ENCODE data around the gene NPPB. TPM values are rescaled to one million over a fixed set of nuclear protein-coding genes. Genes with fewer than 3 reads are reported as not detected.
A peak's percentile ranks its signal among the peaks of the same experiment; 100 is the strongest.

Gene NPPB
- total and polyA plus RNA-seq, 7 experiments from 2014 or later = not detected

DNA sequence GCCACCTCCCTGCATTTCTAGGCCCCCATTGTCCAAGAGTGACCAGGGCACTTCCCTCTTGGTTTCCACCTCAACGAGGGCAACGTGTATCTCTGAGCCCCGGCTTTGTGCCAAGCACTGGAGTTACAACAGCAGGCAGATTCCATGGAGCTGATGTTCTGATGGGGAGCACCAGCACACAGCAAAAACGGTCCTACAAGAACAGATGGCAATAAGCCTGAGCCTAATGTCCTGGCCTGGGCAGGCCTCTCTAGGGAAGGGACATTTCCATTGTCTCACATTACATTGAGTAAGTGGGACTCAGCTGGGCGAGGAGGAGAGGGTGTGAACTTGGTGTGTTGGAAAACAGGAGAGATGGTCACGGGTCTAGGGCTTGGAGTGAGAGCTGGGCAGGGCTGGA lies 27.2 kb upstream of the NPPB start:
- no peak overlapping the region for H3K27ac Mint-ChIP-seq
- ChIA-PET POLR2A (no interaction called here), CTCF (interaction anchor here (1.0 kb wide), 1 partner anchor 10 kb away, joined by 3 read pairs; no protein-coding TSS in a partner anchor)
- DNase-seq = no peak
- peaks cover 0 to 19% (median 9%) of the 10 kb centered on the region in 5 donors for H3K27me3 Mint-ChIP-seq
- no peaks in the 10 kb centered on the region for H3K36me3 Mint-ChIP-seq
- H3K4me3 Mint-ChIP-seq = no peak overlapping the region
- H3K36me3 ChIP-seq (ENCODE audit: control insufficient read depth in 2 of 3, insufficient read depth in 3 of 3, low read length in 3 of 3) = no peaks in the 10 kb centered on the region
- intact Hi-C loops (cut with micrococcal nuclease) = no loop called here
- peaks cover 0 to 2% (median 0%) of the 10 kb centered on the region in 11 donors for H3K9me3 Mint-ChIP-seq
- peaks cover 0 to 9% (median 0%) of the 10 kb centered on the region in 7 donors for H3K4me1 Mint-ChIP-seq
- no peaks in the 10 kb centered on the region for H3K9me3 ChIP-seq (ENCODE audit: control insufficient read depth in 2 of 3, low read length in 3 of 3)
- no peak for ATAC-seq
- no peak overlapping the region for H3K4me3 ChIP-seq (ENCODE audit: low read length)
- H3K27me3 ChIP-seq (ENCODE audit: control insufficient read depth in 2 of 2, insufficient read depth in 2 of 2, low read length in 2 of 2) = no peaks in the 10 kb centered on the region
- H3K4me1 ChIP-seq (ENCODE audit: control insufficient read depth in 2 of 2, insufficient read depth in 2 of 2, low read length in 2 of 2) = no peaks in the 10 kb centered on the region
- no peak overlapping the region for H3K27ac ChIP-seq (ENCODE audit: low read depth, low read length)

- Histone ChIP-seq H3K27ac (ENCODE audit: low read depth, low read length) (no peak overlapping the region), H3K4me1 (ENCODE audit: control insufficient read depth in 2 of 2, insufficient read depth in 2 of 2, low read length in 2 of 2) (no peaks in the 10 kb centered on the region), H3K27me3 (ENCODE audit: control insufficient read depth in 2 of 2, insufficient read depth in 2 of 2, low read length in 2 of 2) (no peaks in the 10 kb centered on the region), H3K36me3 (ENCODE audit: control insufficient read depth in 2 of 3, insufficient read depth in 3 of 3, low read length in 3 of 3) (no peaks in the 10 kb centered on the region), H3K4me3 (ENCODE audit: low read length) (no peak overlapping the region), H3K9me3 (ENCODE audit: control insufficient read depth in 2 of 3, low read length in 3 of 3) (no peaks in the 10 kb centered on the region)
- ATAC-seq = peak; percentile 36
- H3K9me3 Mint-ChIP-seq = peaks cover 0 to 2% (median 0%) of the 10 kb centered on the region in 11 donors
- ChIA-PET CTCF (no interaction called here), POLR2A (no interaction called here)
- H3K4me3 Mint-ChIP-seq = no peak overlapping the region
- H3K4me1 Mint-ChIP-seq = peaks cover 0 to 9% (median 0%) of the 10 kb centered on the region in 7 donors
- no peak overlapping the region for H3K27ac Mint-ChIP-seq
- intact Hi-C loops (cut with micrococcal nuclease) = no loop called here
- DNase-seq = no peak
- H3K36me3 Mint-ChIP-seq = no peaks in the 10 kb centered on the region
- H3K27me3 Mint-ChIP-seq = peaks cover 0 to 19% (median 10%) of the 10 kb centered on the region in 5 donors
These were observed 24.2 kb upstream of the NPPB start for GRCh38 chr1:11882814-11883538.

GRCh38 chr1:11881749-11882441 lies 23.1 kb upstream of the NPPB start:
- ATAC-seq (no peak), DNase-seq (no peak)
- H3K4me1 ChIP-seq (ENCODE audit: control insufficient read depth in 2 of 2, insufficient read depth in 2 of 2, low read length in 2 of 2) = no peaks in the 10 kb centered on the region
- no peak overlapping the region for H3K4me3 ChIP-seq (ENCODE audit: low read length)
- intact Hi-C loops (cut with micrococcal nuclease) = no loop called here
- no peaks in the 10 kb centered on the region for H3K36me3 Mint-ChIP-seq
- H3K27me3 Mint-ChIP-seq = peaks cover 2 to 22% (median 14%) of the 10 kb centered on the region in 5 donors
- no peaks in the 10 kb centered on the region for H3K36me3 ChIP-seq (ENCODE audit: control insufficient read depth in 2 of 3, insufficient read depth in 3 of 3, low read length in 3 of 3)
- ChIA-PET CTCF (interaction anchor here (0.5 kb wide), 1 partner anchor 52 kb away, joined by 3 read pairs; no protein-coding TSS in a partner anchor), POLR2A (no interaction called here)
- H3K4me1 Mint-ChIP-seq = peaks cover 0 to 9% (median 0%) of the 10 kb centered on the region in 7 donors
- no peaks in the 10 kb centered on the region for H3K9me3 ChIP-seq (ENCODE audit: control insufficient read depth in 2 of 3, low read length in 3 of 3)
- H3K4me3 Mint-ChIP-seq = no peak overlapping the region
- no peak overlapping the region for H3K27ac ChIP-seq (ENCODE audit: low read depth, low read length)
- peak overlapping the region in 1 of 9 donors; percentile 28 for H3K27ac Mint-ChIP-seq
- peaks cover 0 to 2% (median 0%) of the 10 kb centered on the region in 11 donors for H3K9me3 Mint-ChIP-seq
- H3K27me3 ChIP-seq (ENCODE audit: control insufficient read depth in 2 of 2, insufficient read depth in 2 of 2, low read length in 2 of 2) = no peaks in the 10 kb centered on the region

DNA sequence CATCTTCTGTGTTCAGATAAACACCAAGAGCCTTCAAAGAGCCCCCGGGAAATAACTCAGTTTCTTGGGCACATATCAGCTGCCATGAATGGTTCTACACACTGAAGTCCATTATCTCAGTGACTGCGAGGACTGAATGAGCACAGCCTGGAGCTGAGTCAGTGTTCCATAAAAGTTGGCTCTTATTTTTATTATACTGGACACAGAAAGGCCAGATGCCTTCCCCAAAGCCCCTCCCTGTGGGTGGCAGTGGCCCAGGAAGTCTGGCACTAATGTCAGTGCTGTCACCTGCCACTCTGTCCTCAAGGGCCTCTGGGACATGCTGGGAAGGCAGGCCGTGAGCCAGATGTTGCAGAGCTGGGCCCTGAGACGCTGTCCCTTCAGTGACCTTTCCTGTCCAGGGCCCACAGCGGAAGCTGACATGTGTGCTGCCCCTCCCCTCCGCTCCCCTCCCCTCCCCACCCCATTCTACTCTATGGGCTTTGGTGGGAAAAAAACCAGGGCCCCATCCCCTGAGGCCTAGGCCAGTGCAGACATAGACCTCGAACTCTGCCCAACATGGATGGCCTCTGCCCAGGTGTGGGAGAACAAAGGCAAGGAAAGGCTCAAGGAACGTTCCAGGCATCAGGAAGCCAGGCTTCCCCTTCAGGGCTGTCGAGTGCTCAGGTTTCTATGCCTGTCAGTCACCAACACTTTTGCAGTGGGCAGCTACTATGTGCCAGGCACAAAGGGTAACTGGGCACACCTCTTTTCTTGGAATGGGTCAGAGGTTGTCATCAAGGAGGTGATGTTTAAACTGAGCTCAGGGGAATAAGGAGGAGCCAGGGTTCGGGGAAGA lies 22.4 kb upstream of the NPPB start:
- Mint-ChIP-seq H3K9me3 (peaks cover 0 to 2% (median 0%) of the 10 kb centered on the region in 11 donors), H3K27me3 (peaks cover 2 to 26% (median 15%) of the 10 kb centered on the region in 5 donors), H3K4me3 (no peak overlapping the region), H3K4me1 (peaks cover 0 to 5% (median 0%) of the 10 kb centered on the region in 7 donors), H3K27ac (peak overlapping the region in 1 of 9 donors; percentile 28), H3K36me3 (no peaks in the 10 kb centered on the region)
- no peaks in the 10 kb centered on the region for H3K27me3 ChIP-seq (ENCODE audit: control insufficient read depth in 2 of 2, insufficient read depth in 2 of 2, low read length in 2 of 2)
- no peak for ATAC-seq
- no peaks in the 10 kb centered on the region for H3K4me1 ChIP-seq (ENCODE audit: control insufficient read depth in 2 of 2, insufficient read depth in 2 of 2, low read length in 2 of 2)
- DNase-seq = no peak
- H3K36me3 ChIP-seq (ENCODE audit: control insufficient read depth in 2 of 3, insufficient read depth in 3 of 3, low read length in 3 of 3) = no peaks in the 10 kb centered on the region
- ChIA-PET CTCF (interaction anchor here (0.5 kb wide), 1 partner anchor 52 kb away, joined by 3 read pairs; no protein-coding TSS in a partner anchor), POLR2A (no interaction called here)
- H3K27ac ChIP-seq (ENCODE audit: low read depth, low read length) = no peak overlapping the region
- H3K4me3 ChIP-seq (ENCODE audit: low read length) = no peak overlapping the region
- no peaks in the 10 kb centered on the region for H3K9me3 ChIP-seq (ENCODE audit: control insufficient read depth in 2 of 3, low read length in 3 of 3)
- intact Hi-C loops (cut with micrococcal nuclease) = no loop called here

- Histone ChIP-seq H3K27me3 (ENCODE audit: control insufficient read depth in 2 of 2, insufficient read depth in 2 of 2, low read length in 2 of 2) (no peaks in the 10 kb centered on the region), H3K27ac (ENCODE audit: low read depth, low read length) (no peak overlapping the region), H3K36me3 (ENCODE audit: control insufficient read depth in 2 of 3, insufficient read depth in 3 of 3, low read length in 3 of 3) (no peaks in the 10 kb centered on the region), H3K4me1 (ENCODE audit: control insufficient read depth in 2 of 2, insufficient read depth in 2 of 2, low read length in 2 of 2) (no peaks in the 10 kb centered on the region), H3K4me3 (ENCODE audit: low read length) (no peak overlapping the region), H3K9me3 (ENCODE audit: control insufficient read depth in 2 of 3, low read length in 3 of 3) (no peaks in the 10 kb centered on the region)
- H3K36me3 Mint-ChIP-seq = no peaks in the 10 kb centered on the region
- no peak overlapping the region for H3K27ac Mint-ChIP-seq
- DNase-seq (no peak), ATAC-seq (no peak)
- POLR2A ChIA-PET = interaction anchor here (0.5 kb wide), 1 partner anchor 30 kb away, joined by 4 read pairs; no protein-coding TSS in a partner anchor
- intact Hi-C loops (cut with micrococcal nuclease) = no loop called here
- no peak overlapping the region for H3K4me3 Mint-ChIP-seq
- peaks cover 2 to 26% (median 14%) of the 10 kb centered on the region in 5 donors for H3K27me3 Mint-ChIP-seq
- CTCF ChIA-PET = no interaction called here
- peaks cover 0 to 2% (median 0%) of the 10 kb centered on the region in 11 donors for H3K9me3 Mint-ChIP-seq
- H3K4me1 Mint-ChIP-seq = peaks cover 0 to 3% (median 0%) of the 10 kb centered on the region in 7 donors
These were observed 21.4 kb upstream of the NPPB start for GRCh38 chr1:11880181-11880575.

DNA sequence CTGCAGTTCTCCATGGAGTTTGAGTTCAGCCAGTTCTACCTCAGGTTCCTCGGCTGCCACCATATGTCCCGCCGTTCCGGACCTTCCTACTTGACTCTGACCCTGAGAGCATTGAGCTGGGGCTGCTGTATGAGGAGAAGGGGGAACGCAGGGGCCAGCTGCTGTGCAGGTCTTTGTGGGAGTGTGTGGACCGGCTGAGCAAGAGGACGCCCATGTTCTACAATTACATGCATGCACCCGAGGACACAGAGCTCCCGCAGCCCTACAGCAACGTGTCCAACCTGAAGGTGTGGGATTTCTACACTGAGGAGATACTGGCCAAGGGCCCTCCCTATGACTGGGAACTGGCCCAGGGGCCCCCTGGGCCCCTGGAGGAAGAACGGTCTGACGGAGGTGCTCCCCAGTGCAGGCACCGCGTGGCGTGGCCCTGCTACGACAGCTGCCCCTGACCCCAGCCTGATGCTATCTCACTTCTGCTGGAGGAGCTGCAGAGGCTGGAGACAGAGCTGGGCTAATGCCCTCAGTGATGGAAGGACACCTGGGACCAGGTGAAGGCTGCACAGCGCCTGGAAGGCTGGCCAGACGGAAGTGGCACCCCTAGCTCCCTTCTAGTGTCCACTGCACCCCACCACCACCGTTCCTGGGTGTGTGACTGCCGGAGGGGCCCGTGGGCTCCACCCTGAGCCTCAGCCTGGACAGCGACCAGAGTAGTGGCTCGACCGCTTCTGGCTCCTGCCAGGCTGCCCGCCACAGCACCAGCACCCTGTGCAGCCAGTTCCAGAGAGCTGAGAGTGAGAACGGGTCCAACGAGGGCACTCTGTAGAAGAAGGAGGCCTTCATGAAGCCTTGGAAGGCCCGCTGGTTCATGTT lies 20.8 kb upstream of the NPPB start:
- no peaks in the 10 kb centered on the region for H3K36me3 Mint-ChIP-seq
- ATAC-seq = no peak
- no peaks in the 10 kb centered on the region for H3K4me1 ChIP-seq (ENCODE audit: control insufficient read depth in 2 of 2, insufficient read depth in 2 of 2, low read length in 2 of 2)
- H3K4me3 ChIP-seq (ENCODE audit: low read length) = no peak overlapping the region
- no peaks in the 10 kb centered on the region for H3K27me3 ChIP-seq (ENCODE audit: control insufficient read depth in 2 of 2, insufficient read depth in 2 of 2, low read length in 2 of 2)
- intact Hi-C loops (cut with micrococcal nuclease) = no loop called here
- no peak overlapping the region for H3K27ac Mint-ChIP-seq
- no peaks in the 10 kb centered on the region for H3K36me3 ChIP-seq (ENCODE audit: control insufficient read depth in 2 of 3, insufficient read depth in 3 of 3, low read length in 3 of 3)
- no peak overlapping the region for H3K27ac ChIP-seq (ENCODE audit: low read depth, low read length)
- no peak for DNase-seq
- ChIA-PET CTCF (no interaction called here), POLR2A (interaction anchor here (0.5 kb wide), 1 partner anchor 30 kb away, joined by 4 read pairs; no protein-coding TSS in a partner anchor)
- H3K9me3 ChIP-seq (ENCODE audit: control insufficient read depth in 2 of 3, low read length in 3 of 3) = no peaks in the 10 kb centered on the region
- no peak overlapping the region for H3K4me3 Mint-ChIP-seq
- peaks cover 0 to 2% (median 0%) of the 10 kb centered on the region in 11 donors for H3K9me3 Mint-ChIP-seq
- H3K4me1 Mint-ChIP-seq = peaks cover 0 to 3% (median 0%) of the 10 kb centered on the region in 7 donors
- H3K27me3 Mint-ChIP-seq = peaks cover 2 to 28% (median 14%) of the 10 kb centered on the region in 5 donors
